Measurements from ENCODE around the gene PFKFB4.

The PFKFB4 gene

DNA sequence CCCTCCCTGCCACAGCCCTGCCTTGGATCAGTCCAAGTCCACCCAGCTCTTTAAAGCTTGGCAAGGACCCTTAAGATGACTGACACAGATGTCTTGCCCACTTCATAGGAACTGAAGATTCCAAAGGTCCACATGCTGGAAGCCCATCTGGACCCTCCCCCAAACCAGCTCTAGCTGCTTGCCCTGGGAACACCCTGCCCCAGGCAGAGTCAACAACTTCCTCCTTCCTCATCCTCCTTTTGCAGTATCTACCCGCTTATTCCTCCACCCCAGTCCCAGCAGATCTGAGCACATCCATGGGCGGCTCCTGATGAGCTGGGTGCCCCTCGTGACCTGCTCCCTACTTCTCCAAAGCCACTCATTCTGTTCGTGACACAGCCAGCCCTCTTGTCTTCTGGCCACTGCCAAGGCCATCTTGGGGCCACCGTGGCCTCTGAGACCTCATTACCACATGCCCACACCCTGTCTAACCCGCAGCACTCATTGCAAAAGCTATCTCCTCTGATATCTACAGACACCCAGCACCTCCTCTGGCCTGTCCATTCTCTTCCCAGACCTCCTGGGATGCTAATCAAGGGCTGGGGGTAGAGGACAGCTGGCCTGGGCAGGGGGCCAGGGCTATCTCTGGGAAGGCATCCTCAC is 2.0 kb upstream of the PFKFB4 start:
- Histone ChIP-seq H3K4me2 (ENCODE audit: low read depth, low read length, poor library complexity, severe bottlenecking) (no peak overlapping the region), H4K20me1 (ENCODE audit: low read depth, low read length) (no peaks in the 10 kb centered on the region), H3K27ac (ENCODE audit: low read depth, low read length) (no peak overlapping the region), H3K9me2 (replicated peaks; ENCODE audit: insufficient read depth, low read length) (no peaks in the 10 kb centered on the region), H3K36me3 (ENCODE audit: low read length) (no peaks in the 10 kb centered on the region), H3K79me2 (ENCODE audit: insufficient read depth, low read length) (no peaks in the 10 kb centered on the region), H3K9ac (ENCODE audit: low read length) (no peak overlapping the region), H3K9me3 (ENCODE audit: insufficient read depth, low read length) (no peaks in the 10 kb centered on the region), H3F3A (ENCODE audit: insufficient read depth) (peaks cover 10% of the 10 kb centered on the region; the same call in 1 of the 2 replicates), H2AFZ (ENCODE audit: low read depth, low read length, severe bottlenecking) (no peak overlapping the region), H3K27me3 (ENCODE audit: low read length) (no peaks in the 10 kb centered on the region), H3K4me3 (ENCODE audit: insufficient read depth, low read length, poor library complexity, severe bottlenecking) (no peak overlapping the region)
- TF ChIP-seq, protein P1, sequence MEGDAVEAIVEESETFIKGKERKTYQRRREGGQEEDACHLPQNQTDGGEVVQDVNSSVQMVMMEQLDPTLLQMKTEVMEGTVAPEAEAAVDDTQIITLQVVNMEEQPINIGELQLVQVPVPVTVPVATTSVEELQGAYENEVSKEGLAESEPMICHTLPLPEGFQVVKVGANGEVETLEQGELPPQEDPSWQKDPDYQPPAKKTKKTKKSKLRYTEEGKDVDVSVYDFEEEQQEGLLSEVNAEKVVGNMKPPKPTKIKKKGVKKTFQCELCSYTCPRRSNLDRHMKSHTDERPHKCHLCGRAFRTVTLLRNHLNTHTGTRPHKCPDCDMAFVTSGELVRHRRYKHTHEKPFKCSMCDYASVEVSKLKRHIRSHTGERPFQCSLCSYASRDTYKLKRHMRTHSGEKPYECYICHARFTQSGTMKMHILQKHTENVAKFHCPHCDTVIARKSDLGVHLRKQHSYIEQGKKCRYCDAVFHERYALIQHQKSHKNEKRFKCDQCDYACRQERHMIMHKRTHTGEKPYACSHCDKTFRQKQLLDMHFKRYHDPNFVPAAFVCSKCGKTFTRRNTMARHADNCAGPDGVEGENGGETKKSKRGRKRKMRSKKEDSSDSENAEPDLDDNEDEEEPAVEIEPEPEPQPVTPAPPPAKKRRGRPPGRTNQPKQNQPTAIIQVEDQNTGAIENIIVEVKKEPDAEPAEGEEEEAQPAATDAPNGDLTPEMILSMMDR (IDR thresholded peaks at IDR 0.05; ENCODE audit: insufficient read depth, low read length, poor library complexity, severe bottlenecking), result no peak
- TF ChIP-seq EZH2phosphoT487 (conservative IDR thresholded peaks at IDR 0.05; ENCODE audit: low read length), result no peak

DNA sequence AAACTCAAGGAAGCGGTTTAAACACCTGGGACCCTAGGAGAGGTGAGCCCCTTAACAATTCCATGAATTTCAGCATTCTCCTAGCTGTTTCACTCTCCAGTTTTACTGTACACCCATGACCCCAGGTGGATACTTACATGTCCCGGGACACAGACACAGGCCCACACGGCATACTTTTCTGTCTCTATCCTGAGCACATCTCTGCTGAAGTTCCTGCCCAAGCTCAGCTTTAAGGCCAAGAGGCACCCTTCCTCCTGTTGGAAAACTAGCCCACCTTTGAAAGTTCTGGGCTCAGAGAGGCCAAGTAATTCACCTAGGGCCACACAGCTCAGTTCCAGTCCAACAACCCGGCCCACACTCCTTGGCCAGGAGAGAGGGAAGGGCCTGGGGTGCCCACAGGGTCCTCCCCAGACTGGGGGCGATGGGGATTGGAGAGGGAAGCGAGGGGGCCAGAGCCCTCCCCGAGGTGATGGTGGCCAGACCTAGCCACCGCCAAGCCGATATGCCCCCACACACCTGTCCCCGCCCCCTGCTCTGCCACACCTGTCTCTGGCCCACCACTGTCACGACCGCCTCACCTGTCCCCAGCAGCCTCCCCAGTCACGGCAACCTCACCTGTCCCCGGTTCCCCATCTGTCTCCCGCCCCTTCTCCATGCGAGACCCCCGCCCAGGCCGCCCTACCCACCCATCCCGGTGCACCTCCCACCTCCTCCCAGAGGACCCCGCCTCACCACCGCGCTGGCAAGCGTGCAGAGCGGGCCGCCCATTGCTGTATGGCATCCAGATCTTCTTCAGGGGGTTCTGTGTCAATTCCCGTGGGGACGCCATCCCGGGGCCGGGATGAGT is 431 bp downstream of the PFKFB4 start:
- Histone ChIP-seq H2AFZ (ENCODE audit: low read depth, low read length, severe bottlenecking) (peak overlapping the region; percentile 79), H3K36me3 (ENCODE audit: low read length) (no peaks in the 10 kb centered on the region), H3K27ac (ENCODE audit: low read depth, low read length) (no peak overlapping the region), H3F3A (ENCODE audit: insufficient read depth) (peaks cover 10% of the 10 kb centered on the region; the same call in 1 of the 2 replicates), H3K9ac (ENCODE audit: low read length) (peak overlapping the region; percentile 63), H3K9me2 (replicated peaks; ENCODE audit: insufficient read depth, low read length) (no peaks in the 10 kb centered on the region), H4K20me1 (ENCODE audit: low read depth, low read length) (no peaks in the 10 kb centered on the region), H3K9me3 (ENCODE audit: insufficient read depth, low read length) (no peaks in the 10 kb centered on the region), H3K4me2 (ENCODE audit: low read depth, low read length, poor library complexity, severe bottlenecking) (peak overlapping the region; percentile 71), H3K27me3 (ENCODE audit: low read length) (no peaks in the 10 kb centered on the region), H3K4me3 (ENCODE audit: insufficient read depth, low read length, poor library complexity, severe bottlenecking) (peak overlapping the region; percentile 63), H3K79me2 (ENCODE audit: insufficient read depth, low read length) (no peaks in the 10 kb centered on the region)
- TF ChIP-seq, protein P1 (IDR thresholded peaks at IDR 0.05; ENCODE audit: insufficient read depth, low read length, poor library complexity, severe bottlenecking), result no peak
- no peak for TF ChIP-seq EZH2phosphoT487 (conservative IDR thresholded peaks at IDR 0.05; ENCODE audit: low read length)

GRCh38 chr3:48555231-48555948 is 1.2 kb downstream of the PFKFB4 start:
- Histone ChIP-seq H3K9me2 (replicated peaks; ENCODE audit: insufficient read depth, low read length) (no peaks in the 10 kb centered on the region), H3K27me3 (ENCODE audit: low read length) (no peaks in the 10 kb centered on the region), H3F3A (ENCODE audit: insufficient read depth) (peaks cover 10% of the 10 kb centered on the region; the same call in 1 of the 2 replicates), H3K9ac (ENCODE audit: low read length) (peak overlapping the region; percentile 63; the same call in 1 of the 2 replicates), H3K36me3 (ENCODE audit: low read length) (no peaks in the 10 kb centered on the region), H3K9me3 (ENCODE audit: insufficient read depth, low read length) (no peaks in the 10 kb centered on the region), H3K27ac (ENCODE audit: low read depth, low read length) (no peak overlapping the region), H3K4me3 (ENCODE audit: insufficient read depth, low read length, poor library complexity, severe bottlenecking) (no peak overlapping the region), H3K4me2 (ENCODE audit: low read depth, low read length, poor library complexity, severe bottlenecking) (peak overlapping the region; percentile 71), H4K20me1 (ENCODE audit: low read depth, low read length) (no peaks in the 10 kb centered on the region), H3K79me2 (ENCODE audit: insufficient read depth, low read length) (no peaks in the 10 kb centered on the region), H2AFZ (ENCODE audit: low read depth, low read length, severe bottlenecking) (no peak overlapping the region)
- no peak for TF ChIP-seq EZH2phosphoT487 (conservative IDR thresholded peaks at IDR 0.05; ENCODE audit: low read length)
- TF ChIP-seq, protein P1 (IDR thresholded peaks at IDR 0.05; ENCODE audit: insufficient read depth, low read length, poor library complexity, severe bottlenecking), result no peak

Data from SU-DHL-6 (cell line).